GM04503 (cell line): ENCODE data around the gene DUSP8.
"Not testable (repeated sequence)": the region's sequence is repeated elsewhere in the genome, so short reads cannot be mapped to it uniquely, and the experiment has no call there.

Experiments used
- DNase-seq: peaks from one replicate; pipeline ENCODE4 v3.0.0-alpha.2; 2012; ENCODE audit warnings: low read depth

Gene DUSP8

DNA sequence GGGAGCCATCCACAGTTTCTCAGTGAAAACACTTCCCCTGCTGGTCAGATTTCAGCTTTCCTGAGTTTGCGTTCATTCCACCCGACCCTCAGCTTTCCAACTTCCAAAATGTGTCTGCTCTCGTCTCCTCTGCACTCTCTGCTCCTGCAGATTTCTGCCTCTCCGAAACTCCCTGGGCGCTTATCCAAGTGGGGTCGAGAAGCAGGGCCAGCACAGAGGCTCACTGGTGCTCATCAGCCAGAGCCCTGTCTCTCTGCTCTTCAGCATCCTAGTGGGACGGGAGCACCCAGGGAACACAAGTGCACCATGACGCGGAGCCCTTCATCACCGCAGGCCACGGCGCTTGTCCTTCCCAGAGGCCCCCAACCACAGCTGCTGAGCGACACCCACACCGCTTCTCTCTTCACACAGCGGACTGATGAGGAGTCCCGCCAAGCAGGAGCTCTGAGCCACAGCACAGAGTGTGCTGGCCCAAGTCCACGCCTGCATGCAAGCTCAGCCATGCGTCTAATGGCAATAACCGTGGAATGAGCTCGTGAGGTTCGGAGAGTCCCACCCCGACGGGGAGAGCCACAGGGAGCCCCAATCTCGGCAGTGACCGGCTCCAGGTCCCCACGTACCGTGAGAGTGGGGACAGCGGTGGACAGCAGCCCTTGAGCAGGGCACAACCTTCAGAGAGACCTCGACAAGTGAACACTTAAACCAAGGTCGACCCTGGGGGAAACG, 57.6 kb downstream of the DUSP8 start:
- DNase-seq: no peak

GRCh38 chr11:1513326-1514296, 58.5 kb downstream of the DUSP8 start:
- DNase-seq: no peak

DNA sequence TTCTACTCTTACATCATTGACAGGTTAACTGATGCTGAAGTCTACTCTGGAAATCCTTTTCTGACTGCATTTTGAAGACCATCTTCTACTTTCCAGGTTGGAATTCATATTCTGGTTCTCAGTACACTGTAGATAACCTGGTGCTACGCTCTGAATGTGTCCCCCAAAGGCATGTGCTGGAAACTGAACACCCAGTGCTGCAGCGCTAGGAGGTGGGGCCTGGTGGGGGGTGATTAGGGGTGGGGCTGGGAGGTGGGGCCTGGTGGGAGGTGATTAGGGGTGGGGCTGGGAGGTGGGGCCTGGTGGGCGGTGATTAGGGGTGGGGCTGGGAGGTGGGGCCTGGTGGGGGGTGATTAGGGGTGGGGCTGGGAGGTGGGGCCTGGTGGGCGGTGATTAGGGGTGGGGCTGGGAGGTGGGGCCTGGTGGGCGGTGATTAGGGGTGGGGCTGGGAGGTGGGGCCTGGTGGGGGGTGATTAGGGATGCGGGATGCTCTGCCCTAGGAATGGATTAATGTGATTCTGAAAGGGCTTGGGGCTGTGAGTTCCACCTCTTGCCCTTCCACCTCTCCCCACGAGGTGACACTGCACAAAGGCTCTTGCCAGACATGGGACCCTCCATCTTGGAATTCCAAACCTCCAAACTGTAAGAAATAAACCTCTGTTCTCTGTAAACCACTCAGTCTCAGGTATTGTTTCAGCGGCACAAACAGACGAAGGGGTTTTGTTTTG, 59.4 kb downstream of the DUSP8 start:
- DNase-seq: not testable (repeated sequence)

GRCh38 chr11:1511937-1512496, 60.1 kb downstream of the DUSP8 start:
- DNase-seq: no peak

GRCh38 chr11:1510928-1511327, 61.1 kb downstream of the DUSP8 start:
- DNase-seq: no peak

DNA sequence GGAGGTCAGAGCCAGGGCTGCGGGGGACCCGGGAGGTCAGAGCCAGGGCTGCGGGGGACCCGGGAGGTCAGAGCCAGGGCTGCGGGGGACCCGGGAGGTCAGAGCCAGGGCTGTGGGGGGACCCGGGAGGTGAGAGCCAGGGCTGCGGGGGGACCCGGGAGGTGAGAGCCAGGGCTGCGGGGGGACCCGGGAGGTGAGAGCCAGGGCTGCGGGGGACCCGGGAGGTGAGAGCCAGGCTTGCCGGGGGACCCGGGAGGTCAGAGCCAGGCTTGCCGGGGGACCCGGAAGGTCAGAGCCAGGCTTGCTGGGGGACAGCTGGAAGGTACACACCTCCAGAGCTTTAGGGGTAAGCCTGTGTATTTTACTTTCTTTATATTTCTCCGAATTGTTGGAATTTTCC, 61.7 kb downstream of the DUSP8 start:
- not testable (repeated sequence) for DNase-seq

DNA sequence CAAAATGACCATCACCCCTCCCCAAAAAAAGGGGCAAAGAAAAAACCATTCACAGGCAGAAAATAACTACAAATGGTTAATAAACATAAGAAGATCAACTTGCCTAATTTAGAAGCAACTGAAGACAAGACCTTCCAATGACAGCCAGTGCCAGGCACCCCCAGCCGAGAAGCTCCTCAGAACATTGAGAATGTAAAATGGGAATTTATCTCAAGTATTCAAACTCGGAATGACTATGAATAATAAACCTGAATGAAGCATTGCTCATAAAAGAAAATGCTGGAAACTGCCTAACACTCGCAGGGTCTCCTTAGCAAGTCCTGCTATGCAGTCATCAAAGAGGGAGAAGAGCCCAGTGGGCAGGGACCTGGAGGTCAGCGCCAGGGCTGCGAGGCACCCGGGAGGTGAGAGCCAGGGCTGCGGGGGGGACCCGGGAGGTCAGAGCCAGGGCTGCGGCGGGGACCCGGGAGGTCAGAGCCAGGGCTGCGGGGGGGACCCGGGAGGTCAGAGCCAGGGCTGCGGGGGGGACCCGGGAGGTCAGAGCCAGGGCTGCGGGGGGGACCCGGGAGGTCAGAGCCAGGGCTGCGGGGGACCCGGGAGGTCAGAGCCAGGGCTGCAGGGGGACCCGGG, 62.3 kb downstream of the DUSP8 start:
- no peak for DNase-seq

DNA sequence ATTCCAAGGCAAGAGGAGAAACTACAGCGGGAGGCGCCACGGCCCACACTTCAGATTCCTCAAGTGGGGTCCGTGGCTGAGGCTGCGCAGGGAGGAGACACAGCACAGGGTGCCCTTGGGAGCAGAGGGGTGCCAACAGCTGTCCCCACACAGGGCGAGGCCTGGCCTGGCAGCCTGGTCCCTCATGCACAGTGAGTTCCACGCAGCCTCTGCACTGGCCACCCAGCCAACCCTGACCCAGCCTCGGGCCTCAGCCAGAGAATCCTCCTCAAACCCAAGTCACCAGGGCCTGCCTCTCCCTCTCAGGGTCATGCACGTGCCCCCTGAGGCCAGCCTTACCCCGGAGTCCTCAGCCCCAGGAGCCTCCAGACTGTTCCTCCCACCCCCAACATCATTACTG, 63.1 kb downstream of the DUSP8 start:
- no peak for DNase-seq

- DNase-seq: no peak
Observed at GRCh38 chr11:1508491-1508891, 63.6 kb downstream of the DUSP8 start.

GRCh38 chr11:1507381-1508140, 64.5 kb downstream of the DUSP8 start:
- no peak for DNase-seq

GRCh38 chr11:1506981-1507380, 65.1 kb downstream of the DUSP8 start:
- no peak for DNase-seq

- DNase-seq: no peak
Observed at GRCh38 chr11:1505480-1505879, 66.6 kb downstream of the DUSP8 start.

DNA sequence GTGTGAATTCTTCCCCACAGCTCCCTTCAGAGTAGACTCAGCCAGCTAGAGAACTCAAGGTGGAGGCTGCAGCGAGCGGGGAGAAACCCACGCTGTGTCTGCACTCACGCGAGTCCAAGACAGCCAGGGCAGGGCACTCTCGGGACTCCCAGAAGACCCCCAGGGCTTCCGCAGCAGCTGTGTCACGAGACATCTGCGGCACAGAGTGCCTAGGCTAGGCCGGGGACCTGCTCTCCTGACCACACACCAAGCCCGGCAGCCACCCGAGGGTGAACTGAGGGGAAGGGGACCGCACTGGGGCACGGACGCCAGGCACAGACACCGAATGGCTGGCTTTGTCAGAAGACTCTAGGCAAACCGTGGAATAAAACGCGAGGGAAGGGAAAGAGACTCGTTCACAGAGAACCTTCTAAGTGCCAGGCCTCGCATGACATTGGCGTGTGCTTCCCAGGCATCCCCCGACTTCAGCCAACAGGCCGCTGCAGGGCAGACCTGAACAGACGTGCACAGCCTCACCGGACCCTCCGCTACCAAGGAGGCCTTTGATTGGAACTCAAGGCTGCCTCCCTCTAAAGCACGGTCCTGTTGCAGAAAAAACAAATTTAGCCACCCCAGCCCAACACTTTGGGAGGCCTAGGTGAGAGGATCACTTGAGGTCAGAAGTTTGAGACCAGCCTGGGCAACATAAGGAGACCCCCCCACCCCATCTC, 67.3 kb downstream of the DUSP8 start:
- no peak for DNase-seq

DNA sequence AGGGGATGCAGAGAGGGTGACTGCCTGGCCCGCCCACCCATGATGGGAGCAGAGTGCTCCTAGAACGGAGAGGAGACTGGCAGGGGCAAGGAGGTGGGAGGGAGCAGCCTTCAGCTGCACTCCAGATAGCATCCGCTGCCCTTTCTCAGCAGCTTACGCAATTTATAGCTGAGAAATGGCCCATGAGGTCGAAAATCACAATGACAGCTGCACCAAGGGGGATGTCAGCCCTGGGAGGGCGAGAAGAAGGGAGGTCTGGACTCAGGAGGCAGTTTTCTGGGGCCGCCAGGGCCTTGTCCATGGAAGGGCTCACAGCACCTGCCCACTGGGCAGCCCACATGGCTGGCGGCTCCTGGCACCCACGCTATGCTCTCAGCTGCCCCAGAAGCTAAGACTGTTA, 67.9 kb downstream of the DUSP8 start:
- no peak for DNase-seq
